OCI-LY1 (cell line): ENCODE data around the gene ANKRD2.

ENCODE experiments used
- EZH2 ChIP-seq: fragments of 200-600 bp; sonication (generic), shearing (Covaris generic); IDR thresholded peaks from 2 replicates; pipeline ENCODE4 v1.8.0; 2017; ENCODE audit warnings: borderline replicate concordance, mixed run types, mild to moderate bottlenecking, antibody characterized with exemption, low read length, moderate library complexity, mixed read lengths
- TF ChIP-seq, protein P1 (sequence below): fragments of 200-600 bp; sonication (generic), shearing (Covaris generic); IDR thresholded peaks from 2 replicates; pipeline ENCODE4 v1.5.1; 2017; ENCODE audit warnings: mild to moderate bottlenecking, antibody characterized with exemption, low read length, moderate library complexity, mixed read lengths

DNA sequence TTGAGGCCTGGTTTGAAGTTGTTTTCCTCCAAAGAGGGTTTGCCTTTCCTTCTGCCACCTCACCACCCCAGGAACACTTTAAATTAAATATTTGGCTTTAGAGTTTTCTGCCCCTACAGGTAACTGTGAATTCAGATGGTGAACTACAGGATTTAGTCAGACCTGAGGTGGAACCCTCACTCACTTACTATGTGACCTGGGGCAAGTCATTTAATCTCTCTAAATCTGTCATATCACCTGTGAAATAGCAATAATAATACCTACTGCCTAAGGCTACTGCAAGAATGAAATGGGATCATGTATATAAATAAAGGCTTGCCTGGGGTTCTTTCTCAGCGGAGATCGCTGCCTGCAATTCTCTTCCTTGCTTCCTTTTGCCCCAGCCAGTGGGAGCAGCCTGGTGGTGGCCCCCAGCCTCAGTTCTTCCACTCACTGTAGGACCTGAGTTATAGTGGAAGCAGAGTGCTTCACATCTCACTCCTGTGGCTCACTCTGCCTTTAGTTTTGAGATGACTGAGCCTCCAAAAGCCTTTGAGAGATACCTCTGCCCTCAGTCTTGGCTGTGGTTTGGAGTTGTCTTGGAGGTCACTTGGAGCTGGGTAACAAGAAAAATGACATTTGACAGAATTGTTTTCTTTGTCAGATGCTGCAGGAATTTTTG lies 6.1 kb upstream of the ANKRD2 start:
- TF ChIP-seq, protein P1, sequence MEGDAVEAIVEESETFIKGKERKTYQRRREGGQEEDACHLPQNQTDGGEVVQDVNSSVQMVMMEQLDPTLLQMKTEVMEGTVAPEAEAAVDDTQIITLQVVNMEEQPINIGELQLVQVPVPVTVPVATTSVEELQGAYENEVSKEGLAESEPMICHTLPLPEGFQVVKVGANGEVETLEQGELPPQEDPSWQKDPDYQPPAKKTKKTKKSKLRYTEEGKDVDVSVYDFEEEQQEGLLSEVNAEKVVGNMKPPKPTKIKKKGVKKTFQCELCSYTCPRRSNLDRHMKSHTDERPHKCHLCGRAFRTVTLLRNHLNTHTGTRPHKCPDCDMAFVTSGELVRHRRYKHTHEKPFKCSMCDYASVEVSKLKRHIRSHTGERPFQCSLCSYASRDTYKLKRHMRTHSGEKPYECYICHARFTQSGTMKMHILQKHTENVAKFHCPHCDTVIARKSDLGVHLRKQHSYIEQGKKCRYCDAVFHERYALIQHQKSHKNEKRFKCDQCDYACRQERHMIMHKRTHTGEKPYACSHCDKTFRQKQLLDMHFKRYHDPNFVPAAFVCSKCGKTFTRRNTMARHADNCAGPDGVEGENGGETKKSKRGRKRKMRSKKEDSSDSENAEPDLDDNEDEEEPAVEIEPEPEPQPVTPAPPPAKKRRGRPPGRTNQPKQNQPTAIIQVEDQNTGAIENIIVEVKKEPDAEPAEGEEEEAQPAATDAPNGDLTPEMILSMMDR = no peak
- no peak for TF ChIP-seq EZH2
